ENCODE data around the gene ENG. TPM values are rescaled to one million over a fixed set of nuclear protein-coding genes. Genes with fewer than 3 reads are reported as not detected.
A peak's percentile ranks its signal among the peaks of the same experiment; 100 is the strongest.

The ENG gene
- total RNA-seq, 1 donor from 2014 or later, result 3.3 TPM

GRCh38 chr9:127816728-127817127, 37.7 kb downstream of the ENG start:
- no peaks in the 10 kb centered on the region for H3K27me3 Mint-ChIP-seq (ENCODE audit: low read depth)
- DNase-seq (ENCODE audit: low read depth, low spot score), result no peak
- no peaks in the 10 kb centered on the region for H3K36me3 Mint-ChIP-seq (ENCODE audit: low read depth)
- TF ChIP-seq CTCF (conservative IDR thresholded peaks at IDR 0.05), result no peak
- H3K4me3 Mint-ChIP-seq, result no peak overlapping the region
- no peaks in the 10 kb centered on the region for H3K9me3 Mint-ChIP-seq
- H3K27ac Mint-ChIP-seq (ENCODE audit: unreplicated experiment), result no peak overlapping the region
- H3K4me1 Mint-ChIP-seq, result peaks cover 12% of the 10 kb centered on the region

- no peaks in the 10 kb centered on the region for H3K36me3 Mint-ChIP-seq (ENCODE audit: low read depth)
- TF ChIP-seq CTCF (conservative IDR thresholded peaks at IDR 0.05), result no peak
Measured at GRCh38 chr9:127816362-127816725, 38.1 kb downstream of the ENG start.

DNA sequence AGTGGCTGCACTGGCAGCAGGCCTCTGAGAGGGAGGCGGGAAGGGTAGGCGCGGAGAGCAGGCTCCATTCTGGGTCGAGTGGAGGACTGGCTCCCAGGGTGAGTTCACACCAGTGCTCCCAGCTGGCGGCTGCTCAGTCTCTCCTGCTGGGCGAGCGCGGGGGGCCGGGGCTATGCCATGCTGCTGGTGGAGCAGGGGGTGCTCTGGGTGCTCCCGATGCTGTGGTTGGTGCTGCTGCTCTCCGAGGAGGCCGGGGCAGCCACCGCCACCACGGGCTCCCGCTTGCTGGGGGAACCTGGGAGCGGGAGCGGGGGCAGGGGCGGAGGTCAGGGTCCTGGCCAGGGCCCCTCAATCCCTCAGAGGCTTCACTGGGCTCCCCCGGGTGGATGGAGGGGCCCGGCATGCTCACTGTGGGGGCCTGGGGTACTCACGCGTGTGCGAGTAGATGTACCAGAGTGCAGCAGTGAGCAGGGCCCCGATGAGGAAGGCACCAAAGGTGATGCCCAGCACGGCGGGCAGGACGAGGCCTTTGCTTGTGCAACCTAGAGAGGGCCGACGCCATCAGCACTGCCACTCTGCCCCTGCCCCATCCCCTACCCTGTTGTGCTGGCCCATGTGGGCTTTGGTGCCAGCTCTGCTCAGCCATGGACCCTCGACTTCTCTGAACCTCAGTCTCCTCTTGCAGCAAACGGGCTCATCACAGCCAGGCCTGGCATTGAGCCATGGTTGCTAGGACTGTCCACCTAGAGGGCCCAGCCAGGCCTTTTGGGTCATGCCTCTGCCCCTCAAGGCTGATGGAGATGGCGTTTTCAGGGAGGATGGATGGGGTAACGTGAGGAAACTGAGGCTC, 38.7 kb downstream of the ENG start:
- H3K27me3 Mint-ChIP-seq (ENCODE audit: low read depth), result no peaks in the 10 kb centered on the region
- no peaks in the 10 kb centered on the region for H3K9me3 Mint-ChIP-seq
- H3K4me3 Mint-ChIP-seq, result no peak overlapping the region
- TF ChIP-seq CTCF (conservative IDR thresholded peaks at IDR 0.05), result no peak
- no peak for DNase-seq (ENCODE audit: low read depth, low spot score)
- peak overlapping the region; percentile 71 for H3K27ac Mint-ChIP-seq (ENCODE audit: unreplicated experiment)
- no peaks in the 10 kb centered on the region for H3K36me3 Mint-ChIP-seq (ENCODE audit: low read depth)
- peaks cover 12% of the 10 kb centered on the region for H3K4me1 Mint-ChIP-seq

More at GRCh38 chr9:127816362-127816725, 38.1 kb downstream of the ENG start:
- Mint-ChIP-seq H3K4me3 (no peak overlapping the region), H3K27me3 (ENCODE audit: low read depth) (no peaks in the 10 kb centered on the region), H3K9me3 (no peaks in the 10 kb centered on the region), H3K4me1 (peaks cover 12% of the 10 kb centered on the region), H3K27ac (ENCODE audit: unreplicated experiment) (no peak overlapping the region)
- DNase-seq (ENCODE audit: low read depth, low spot score), result no peak

- peak overlapping the region; percentile 50 for H3K27ac Mint-ChIP-seq (ENCODE audit: unreplicated experiment)
Measured at GRCh38 chr9:127814619-127815511, 39.6 kb downstream of the ENG start.

More at GRCh38 chr9:127814619-127815511, 39.6 kb downstream of the ENG start:
- Mint-ChIP-seq H3K27me3 (ENCODE audit: low read depth) (no peaks in the 10 kb centered on the region), H3K9me3 (no peaks in the 10 kb centered on the region), H3K4me3 (no peak overlapping the region), H3K36me3 (ENCODE audit: low read depth) (no peaks in the 10 kb centered on the region), H3K4me1 (peaks cover 12% of the 10 kb centered on the region)
- no peak for TF ChIP-seq CTCF (conservative IDR thresholded peaks at IDR 0.05)
- DNase-seq (ENCODE audit: low read depth, low spot score), result no peak
